ENCODE results near the gene IRX3.

IRX3 gene

DNA sequence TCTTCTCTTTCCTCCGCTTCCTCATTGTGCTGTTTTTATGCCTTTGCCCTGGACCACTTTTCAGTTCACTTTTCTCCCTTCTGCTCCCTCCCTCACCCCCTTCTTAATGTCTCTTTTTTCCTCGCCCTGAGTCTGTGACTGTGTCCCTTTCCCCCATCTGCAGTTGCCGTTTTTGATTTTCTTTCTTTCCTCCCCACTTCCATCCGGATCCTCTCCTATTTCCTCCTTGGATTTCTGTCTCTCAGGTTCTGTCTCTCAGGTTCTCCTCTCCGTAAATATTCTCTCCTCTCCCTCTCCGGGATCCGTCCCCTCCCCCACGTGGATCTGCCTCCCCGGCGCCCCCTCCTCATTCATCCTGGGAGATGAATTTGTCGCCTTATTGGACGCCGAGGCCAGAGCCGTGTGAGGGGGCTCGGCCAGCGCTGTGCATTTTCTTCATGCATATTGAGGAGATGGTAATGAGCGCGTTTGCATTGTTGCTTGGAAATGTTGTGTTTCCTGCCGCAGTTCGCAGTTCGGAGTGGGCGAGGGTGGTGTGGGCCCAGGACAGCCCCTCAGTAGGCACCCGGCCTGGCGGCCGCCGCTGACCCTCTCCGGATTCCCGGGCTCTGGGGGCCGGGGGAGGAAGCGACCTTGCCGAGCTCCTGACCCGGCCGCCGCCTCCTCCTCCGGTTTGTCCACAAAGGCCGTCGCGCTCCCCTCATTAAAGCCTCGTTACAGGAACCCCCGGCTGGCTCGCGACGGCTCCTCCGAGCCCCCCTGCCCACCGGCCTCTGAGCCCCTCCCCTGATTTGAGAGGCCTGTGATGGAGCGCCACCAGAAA is 4.5 kb upstream of the IRX3 start:
- DNase-seq, result no peak

DNA sequence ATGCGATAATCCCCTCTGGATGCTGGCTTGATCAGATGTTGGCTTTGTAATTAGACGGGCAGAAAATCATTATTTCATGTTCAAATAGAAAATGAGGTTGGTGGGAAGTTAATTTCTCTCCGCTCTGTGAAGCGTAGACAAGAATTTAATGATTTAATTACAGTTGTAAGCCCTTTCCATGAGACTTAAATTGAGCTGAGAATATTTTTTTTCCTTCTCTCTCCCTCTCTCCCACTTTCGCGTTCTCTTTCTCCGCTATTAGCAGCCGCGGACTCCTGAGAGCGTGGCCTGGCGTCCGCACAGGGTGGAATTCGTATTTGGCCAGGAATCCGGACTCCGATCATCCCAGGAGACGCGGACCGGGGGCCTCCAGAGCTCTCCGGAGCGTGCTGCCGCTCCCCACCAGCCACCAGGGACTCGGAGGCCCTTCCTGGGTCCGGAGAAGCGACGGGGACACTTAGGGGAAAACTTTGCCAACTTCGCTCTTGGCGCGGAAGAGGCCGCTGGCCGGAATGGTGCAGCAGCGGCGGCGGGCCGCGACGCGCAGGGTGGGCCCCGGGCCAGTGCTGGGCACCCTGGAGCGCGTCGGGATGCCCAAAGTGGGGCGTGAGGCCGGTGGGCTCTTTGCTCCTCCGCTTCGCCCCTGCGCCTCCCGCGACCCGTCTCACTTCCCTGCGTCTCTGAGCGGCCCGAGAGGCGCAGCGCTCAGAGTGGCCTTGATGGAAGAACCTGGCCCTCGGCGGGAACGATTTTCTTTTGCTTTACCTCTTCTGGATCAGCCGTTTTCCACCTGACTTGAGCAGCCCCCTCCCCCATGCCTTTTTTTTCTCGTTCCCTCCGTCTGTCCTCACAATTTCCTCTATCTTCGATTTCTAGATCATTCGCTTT is 3.6 kb upstream of the IRX3 start:
- no peak for DNase-seq

DNA sequence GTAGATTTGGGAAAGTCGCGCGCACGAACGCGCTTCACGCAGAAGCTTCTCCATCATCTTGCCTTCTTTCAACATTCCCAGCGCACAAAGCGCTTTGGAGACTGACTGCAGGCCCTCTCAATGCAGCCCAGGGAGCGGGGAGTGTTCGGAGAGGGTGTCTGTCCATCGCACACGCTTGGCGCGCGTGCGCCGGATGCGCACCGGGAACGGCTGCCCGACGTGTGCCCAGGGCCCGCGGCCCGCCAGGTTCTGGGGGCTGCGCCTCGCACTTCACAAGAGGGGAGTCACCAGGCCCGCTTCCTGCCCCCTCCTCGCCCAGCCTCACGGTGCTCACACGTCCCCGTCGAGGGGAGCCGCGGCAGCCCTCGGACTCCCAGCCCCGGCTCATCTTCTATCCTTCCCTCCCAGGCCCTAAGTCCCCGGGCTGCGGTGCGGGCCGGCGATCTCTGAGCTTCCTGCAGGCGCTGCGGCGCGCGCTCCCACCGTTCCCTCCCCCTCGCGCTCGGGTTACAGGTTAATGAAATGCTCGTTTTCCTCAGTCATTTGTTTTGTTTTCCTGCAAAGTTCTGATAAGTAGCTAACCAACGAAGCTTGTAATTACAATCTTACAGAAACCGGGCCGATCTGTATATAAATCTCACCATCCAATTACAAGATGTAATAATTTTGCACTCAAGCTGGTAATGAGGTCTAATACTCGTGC is 2.8 kb upstream of the IRX3 start:
- DNase-seq, result no peak

DNA sequence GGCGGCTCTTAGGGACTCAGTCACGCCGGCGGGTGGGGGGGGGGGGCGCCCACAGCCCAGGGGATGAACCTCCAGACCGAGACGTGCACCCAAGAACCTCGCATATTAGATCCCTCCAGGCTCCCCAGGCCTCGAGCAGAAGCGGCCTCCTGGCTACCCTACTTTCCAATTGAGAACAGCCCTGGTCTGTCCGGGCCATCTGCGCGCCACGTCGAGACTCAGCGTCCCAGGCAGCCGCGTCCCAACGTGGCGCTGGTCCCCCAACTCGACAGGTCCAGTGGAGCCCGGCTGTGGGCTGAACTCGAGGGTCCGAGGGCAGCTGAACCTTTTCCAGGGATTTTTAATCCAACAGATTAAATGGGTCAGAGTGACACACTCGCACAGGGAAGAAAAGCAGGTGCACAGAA is 2.3 kb upstream of the IRX3 start:
- no peak for DNase-seq

DNA sequence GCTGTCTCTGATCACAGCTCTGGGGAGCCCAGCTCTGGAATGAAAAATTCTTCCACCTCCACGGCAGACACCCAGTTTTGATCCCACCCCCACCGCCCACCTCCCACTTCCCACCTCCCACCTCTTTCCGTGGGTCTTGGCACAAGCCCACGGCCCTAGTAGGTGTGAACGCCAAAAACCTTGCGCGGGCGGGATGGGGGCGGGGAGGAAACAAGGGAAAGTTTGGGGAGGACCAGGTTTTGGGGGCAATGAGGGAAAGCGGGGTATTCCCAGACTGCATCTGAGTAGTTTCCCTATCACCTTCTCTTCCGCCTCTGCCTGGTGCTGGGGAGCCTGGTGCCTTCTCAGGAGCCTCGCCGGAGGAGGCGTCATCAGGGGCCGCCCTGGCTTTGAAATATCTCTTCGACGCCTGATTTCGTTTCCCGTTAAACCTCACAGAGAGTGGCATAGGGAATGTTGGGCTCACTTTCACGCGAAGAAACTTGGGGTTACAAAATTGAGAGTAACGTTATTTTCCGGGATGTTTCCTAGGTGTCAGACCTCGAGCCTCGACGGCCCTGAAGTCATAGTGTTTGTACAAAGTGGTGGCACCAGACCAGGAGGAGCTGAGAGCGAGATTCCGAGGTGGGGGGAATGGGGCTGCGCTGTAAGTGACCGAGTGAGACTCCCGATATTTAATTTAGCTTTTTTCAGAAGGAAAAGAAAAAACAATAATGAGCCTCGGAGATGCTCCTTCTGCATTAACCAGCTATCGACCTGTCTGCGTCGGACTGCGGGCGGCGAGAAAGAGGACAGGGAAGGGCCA is 1.6 kb upstream of the IRX3 start:
- DNase-seq, result no peak

DNA sequence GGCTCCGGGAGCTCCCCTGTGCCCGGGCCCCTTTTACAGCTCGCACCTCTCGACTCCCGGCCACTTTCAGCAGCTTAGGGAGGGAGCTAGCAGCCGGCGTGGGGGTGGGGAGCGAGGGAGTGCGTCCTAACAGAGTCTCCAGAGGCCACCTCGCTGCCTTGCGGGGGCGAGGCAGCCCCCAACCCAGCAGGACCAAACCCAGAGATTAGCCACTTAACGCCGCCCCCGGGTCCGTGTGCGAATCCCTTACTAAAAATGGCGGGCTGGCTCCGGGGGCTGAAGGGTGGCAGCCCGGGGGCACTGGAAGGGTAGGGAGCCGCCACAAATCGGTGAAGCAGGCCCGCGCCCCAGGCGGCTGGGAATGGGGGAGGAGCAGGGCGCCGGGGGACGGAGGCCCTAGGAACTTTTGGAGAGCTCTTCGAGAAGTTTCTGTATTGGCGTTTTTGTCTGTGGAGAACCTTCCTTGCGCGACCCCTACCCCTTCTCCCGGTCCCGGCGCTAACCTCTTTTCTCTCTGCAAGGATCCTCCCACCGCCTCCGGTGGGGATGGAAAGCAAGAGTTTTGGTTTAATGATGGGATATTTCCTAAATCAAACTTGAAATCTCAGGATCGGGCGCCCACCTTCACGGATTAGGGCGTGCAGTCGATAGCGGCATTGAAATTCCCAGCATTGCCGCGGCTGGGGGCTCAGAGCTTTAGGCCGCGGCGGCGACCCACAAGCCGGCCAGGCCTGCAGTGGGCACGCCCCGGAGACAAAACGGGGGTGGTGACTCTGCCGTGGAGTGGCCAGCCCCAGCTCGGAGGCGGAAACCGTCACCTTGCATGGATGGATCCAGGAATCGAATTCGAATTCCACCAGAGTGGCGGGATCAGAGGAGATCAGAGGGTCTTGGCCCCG is 793 bp upstream of the IRX3 start:
- no peak for DNase-seq

DNA sequence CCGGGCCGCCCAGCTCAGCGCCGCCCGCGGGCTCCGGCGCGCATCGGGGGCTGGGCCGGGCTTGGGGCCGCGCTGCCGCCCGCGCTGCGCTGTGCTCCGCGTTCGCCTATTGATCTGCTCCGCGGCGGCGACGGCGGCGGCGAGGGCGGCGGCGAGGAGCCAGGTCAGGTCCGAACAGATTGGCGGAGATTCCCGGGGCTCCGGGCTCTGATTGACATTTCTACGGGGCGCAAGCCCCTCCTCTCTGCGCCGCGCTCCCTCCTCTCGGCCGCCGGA is 559 bp downstream of the IRX3 start:
- DNase-seq, result no peak

DNA sequence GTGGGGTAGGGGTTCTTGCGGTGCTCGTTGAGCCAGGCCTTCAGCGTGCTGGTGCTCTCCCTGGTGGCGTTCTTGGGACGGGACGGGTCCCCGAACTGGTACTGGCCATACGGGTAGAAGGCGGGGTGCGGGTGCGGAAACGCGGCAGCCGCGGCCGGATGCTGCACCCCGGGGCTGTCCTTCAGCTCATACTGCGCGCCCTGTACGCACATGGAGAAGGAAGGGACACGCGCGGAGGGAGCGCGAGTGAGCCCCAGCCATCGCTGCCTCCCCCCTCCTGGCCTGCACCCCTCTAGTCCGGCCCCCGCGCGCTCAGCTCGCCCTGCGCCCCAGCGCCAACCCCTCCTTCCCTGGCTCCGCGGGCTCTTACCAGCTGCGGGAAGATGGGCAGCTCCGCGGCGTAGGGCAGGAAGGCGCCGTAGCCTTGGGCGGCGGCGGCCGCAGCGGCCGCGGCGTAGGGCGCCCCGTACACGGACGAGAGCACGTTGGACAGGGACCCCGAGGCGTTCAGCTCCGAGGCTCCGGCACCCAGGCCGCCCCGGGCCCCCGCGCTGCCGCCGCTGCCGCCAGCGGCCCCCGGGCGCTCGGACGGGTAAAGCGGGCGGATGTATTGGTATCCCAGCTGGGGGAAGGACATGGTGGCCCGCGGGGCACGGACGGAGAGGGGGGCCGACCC is 1.0 kb downstream of the IRX3 start:
- DNase-seq, result no peak

DNA sequence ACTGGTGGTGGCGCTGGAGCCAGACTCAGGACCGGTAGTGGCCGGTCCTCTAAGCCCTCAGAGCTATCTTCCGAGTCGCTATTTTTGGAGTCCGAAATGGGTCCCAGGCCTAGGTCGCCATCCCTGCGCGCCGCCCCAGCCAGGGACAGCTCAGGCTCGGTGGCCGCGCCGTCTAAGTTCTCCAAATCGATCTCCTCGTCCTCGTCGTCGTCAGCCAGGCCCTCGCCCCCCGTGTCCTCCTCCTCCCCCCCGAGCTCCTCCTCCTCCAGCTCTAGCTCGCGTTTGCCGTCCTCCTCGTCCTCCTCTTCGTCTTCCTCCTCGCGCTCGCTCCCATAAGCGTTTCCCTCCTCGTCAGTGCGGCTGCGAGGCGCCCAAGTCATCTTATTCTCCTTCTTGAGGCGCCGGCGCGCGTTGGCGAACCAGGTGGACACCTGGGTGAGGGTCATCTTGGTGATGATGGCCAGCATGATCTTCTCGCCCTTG is 1.6 kb downstream of the IRX3 start:
- DNase-seq, result no peak

DNA sequence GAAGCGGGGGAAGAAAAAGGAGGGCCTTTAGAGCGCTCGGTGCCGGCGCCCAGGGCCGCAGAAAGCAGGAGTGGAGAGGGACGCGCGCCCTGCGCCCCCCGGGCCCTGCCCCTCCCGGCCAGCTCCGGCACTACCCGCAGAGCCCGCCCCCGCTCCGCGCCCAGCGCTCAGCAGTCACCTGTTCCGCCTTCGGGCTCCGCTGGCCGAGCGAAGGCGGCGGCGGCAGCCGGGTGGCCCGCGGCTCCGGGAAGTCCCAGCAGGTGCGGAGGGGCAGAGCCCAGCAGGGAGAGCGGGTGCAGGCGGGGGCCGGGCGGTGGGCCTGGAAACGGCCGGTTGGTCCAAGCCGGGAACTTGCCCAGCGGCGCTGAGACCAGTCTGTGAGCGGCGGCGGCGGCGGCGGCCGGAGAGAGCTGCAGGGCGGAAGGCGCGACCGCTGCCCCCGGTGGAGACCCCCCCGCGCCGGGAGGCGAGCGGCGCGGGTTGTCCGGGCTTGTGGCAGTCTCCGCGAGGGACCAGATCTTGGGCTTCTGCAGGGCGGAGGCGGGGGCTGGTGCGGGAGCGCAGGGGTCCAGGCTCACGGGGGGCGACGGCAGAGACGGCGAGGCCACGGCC is 2.2 kb downstream of the IRX3 start:
- DNase-seq, result no peak

DNA sequence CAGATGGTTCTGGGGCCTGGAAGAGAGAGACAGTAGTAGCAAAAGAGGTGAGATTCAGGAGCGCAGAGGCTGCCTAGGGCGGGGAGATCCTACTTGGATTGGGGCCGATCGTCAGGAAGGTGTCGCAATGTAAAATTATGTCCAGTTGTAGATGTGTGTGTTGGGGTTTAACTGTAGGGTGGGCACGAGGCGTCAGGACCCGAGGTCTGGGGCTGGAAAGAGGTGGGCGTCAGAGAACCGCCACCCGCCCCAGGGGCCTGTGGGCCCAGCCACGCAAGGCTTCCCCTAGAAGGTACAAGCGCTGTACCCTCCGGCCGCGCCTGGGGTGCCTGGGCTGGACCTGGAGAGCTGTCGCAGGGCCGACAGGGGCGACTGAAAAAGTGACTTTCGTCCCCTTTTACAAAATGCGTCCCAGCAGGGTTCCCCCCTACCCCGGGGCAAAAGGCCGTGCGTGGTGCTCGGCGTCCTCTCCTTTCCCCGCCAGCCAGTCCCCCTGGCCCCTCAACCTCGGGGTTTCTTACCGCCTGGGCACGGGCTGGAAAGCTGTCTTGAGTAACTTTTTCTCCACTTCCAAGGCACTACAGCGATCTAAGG is 2.8 kb downstream of the IRX3 start:
- no peak for DNase-seq

DNA sequence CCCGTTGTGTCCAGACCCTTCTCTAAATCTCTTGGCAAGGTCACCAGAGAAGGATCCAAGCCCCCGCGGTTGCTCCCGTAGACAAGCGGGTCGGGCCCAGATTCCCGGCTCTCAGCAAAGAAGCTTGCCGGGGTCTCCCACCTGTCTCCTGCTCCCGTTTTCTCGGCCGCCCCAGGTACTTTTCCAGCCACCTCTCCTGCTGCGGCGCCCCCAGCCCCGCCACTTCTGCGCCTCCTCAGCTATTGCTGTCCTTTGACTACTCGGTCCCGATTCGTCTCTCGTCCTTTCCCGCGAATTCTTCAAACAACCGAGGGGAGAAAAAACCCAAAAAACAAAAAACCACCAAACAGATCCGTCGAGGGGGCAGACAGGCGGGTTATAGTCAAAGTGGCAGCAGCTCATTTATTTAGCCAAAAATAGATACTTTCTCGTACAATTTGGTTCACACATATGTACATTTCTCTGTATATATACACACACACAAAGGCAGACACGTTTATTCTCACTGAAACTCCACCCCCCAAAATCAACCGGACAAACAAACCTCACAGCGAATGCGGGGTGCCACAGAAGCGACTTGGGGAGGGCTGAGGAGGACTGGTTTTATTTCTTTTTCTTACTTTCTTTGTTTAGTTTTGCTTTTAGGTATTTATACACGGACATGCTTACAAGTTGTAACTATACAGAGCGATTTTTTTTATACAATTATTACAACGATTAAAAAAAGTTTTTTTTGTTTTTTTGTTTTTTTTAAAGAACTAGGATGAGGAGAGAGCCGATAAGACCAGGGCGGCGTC is 3.5 kb downstream of the IRX3 start:
- no peak for DNase-seq

DNA sequence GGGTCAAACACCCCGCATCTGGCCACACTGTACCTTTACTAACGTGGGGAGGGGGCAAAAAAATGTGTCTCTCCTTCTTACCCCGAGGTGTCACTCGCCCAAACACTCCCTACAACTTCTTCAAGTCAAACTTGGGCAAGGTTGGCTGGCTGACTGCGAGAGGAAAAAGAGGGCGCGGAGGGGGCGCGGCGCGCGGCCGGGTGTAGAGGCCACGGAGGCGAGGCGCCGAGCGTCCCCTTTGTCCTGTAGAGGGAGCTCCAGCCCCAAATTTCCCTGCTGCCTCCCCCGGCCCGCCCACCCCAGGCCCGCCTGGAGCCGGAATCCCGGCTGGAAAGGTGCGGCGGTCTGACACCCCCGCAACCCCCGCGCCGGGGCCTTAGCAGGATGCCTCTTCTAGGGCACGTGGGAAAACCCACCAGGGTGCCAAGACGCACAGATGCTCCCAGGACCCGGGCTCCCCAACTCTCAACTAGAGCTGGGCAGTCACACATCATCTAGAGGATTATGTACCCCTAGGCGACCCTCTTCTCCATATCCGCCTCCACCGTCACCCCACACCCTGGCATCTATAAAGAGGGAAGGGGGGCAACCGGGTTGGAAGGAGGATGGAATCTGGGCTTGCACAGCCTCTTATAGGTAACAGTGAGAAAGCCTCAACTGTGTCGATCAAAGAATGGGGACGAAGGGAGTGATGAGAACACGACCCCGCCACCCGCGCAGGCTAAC is 4.2 kb downstream of the IRX3 start:
- no peak for DNase-seq

DNA sequence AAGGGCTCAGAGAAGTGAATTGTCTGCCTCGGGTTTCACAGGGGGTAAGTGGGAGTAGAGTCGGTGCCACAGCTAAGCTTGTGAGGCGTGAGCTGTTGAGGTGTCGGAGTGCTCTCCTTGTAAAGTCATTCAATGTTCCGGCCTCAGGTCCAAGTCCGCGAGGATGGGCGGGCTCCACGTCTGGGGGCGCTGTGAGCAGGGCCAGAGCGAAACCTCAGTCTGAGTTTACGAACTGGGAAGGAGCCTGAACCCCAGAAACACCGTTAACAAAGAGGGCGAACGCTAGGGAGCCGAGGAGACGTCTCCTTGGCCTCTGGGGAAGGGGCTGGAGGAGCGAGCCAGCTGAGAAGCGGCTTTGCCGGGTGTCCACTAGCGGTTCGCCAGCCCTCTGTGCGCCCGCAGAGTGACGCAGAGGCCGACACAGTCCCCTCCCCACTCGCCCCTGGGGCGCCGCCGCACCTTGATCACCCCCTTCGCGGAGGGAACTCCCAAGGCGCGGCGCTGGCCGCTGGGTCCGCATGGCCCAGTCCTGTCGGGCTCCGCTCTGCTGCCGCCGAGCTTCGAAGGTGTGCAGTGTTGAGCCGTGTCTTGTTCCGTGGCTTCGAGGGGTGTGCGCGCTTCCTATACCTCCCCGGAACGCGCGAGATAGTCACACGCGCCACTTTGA is 4.9 kb downstream of the IRX3 start:
- DNase-seq, result no peak

DNA sequence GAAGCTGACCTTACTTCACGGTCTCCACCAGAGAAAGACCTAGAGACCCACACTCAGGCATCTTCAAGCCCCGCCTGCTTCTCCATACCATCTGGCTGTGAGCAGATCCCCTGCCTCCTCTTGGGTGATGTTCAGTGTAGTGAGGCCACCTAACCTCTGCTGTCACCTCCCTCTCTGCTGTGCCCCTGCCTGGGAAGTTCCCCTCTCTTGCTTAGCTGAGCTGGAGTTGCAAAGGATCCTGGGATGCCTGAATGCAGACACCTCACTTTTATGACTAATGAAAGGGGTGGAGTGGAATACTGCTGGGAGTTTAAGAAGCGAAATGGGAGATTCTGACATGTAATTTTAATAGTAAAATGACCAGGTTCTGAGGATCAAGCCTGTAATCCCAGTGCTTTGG is 5.8 kb downstream of the IRX3 start:
- DNase-seq, result no peak

DNA sequence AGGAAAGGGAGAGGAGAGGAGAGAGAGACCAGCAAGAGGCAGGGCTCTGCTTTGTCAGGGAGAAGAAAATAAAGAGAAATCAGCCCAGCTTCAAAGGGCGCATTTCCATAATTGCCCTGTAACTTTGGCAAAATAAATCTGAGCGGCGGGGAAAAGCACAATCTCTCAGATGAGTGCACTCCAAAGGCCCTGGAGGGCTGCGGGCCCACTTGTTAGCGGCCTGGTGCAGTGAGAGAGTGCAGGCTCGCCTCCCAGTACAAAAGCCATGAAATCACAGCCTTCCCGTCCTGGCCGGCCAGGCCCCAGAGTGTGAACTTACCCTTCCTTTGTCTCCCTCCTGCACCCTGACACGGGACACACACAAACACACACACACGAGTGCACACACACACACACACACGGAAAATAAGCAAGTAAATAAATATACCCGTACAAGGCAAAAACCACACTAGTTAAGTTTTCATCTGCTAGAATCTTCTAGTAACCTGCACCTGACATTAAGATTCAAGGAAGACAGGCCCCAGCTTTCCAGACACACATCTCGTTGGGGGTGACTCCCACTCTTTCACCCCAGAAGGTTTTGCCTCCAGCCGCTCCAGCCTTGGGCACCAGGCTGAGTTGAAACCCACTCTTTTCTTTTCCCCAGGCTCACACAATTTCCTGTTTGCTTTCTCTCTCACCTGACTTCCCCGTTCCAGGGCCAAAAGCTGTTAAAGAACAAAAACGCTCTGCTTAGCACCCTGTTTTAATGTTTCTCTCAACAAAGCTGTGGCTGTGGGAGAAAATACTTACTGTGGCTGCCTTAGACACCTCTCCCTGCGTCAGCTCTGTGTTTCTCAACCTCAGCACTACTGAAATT is 8.5 kb downstream of the IRX3 start:
- DNase-seq, result no peak

DNA sequence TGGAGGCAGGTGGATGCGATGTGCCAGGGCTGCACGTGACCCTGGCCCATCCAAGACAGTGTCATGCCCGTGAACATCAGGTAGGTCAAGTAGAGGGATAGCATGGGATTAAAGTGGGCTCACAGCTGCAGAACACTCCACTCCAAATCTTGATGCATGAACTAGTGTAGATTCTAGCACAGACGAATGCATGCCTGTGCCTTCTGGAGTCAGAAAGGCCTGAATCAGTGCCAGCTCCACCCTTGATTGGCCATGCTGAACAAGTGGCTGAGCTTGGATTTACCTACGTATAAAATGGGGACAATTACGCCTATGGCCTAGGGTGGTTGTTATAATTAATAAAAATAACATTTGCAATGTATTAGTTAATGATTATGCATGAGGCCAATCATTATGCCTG is 10.6 kb downstream of the IRX3 start:
- DNase-seq, result no peak

Measured in kidney glomerular epithelial cell (primary cell).